CD8-positive, alpha-beta memory T cell (primary cell): Measurements from ENCODE around the gene TMEM254. TPM values are rescaled to one million over a fixed set of nuclear protein-coding genes. Genes with fewer than 3 reads are reported as not detected.
"Not testable (repeated sequence)": the region's sequence is repeated elsewhere in the genome, so short reads cannot be mapped to it uniquely, and the experiment has no call there.

ENCODE experiments used
- CTCF ChIA-PET: fragments of 350-600 bp; sonication (Branson Sonifier 250); formaldehyde crosslinking; loops from one replicate; lab custom pipeline; 2021; ENCODE audit warnings: antibody characterized with exemption; lab: Charles Lee
- POLR2A ChIA-PET: fragments of 350-600 bp; sonication (Branson Sonifier 250); formaldehyde crosslinking; loops from one replicate; lab custom pipeline; 2021; ENCODE audit warnings: antibody characterized with exemption; lab: Charles Lee
- DNase-seq, 5 donors: peaks; one replicate each; pipeline versions ENCODE4 v3.0.0 to v3.0.0-alpha.2; 2020 to 2022; ENCODE audit warnings: mixed read lengths in 1 of 5
- H3K27ac ChIP-seq: one replicate; pipeline ENCODE4 v1.7.0; 2013; ENCODE audit warnings: low read depth, mild to moderate bottlenecking, low read length, moderate library complexity
- H3K27me3 ChIP-seq: 2 replicates; pipeline ENCODE4 v1.7.0; 2013; ENCODE audit warnings: low read length, mild to moderate bottlenecking; ENCODE audit not compliant: insufficient read depth, poor library complexity, severe bottlenecking
- H3K36me3 ChIP-seq: 2 replicates; pipeline ENCODE4 v1.7.0; 2013; ENCODE audit warnings: mild to moderate bottlenecking, low read length, moderate library complexity; ENCODE audit not compliant: insufficient read depth
- H3K4me1 ChIP-seq: 2 replicates; pipeline ENCODE4 v1.7.0; 2013; ENCODE audit warnings: mild to moderate bottlenecking, low read length, moderate library complexity; ENCODE audit not compliant: insufficient read depth
- H3K4me3 ChIP-seq: 2 replicates; pipeline ENCODE4 v1.7.0; 2013; ENCODE audit warnings: mild to moderate bottlenecking, low read length
- H3K9me3 ChIP-seq: 2 replicates; pipeline ENCODE4 v1.7.0; 2013; ENCODE audit warnings: mild to moderate bottlenecking, low read length
- H3K27ac Mint-ChIP-seq, 8 donors: one replicate each; pipeline ENCODE4 v1.8.0; 2020 to 2021; ENCODE audit warnings: mixed read lengths in 8 of 8, mild to moderate bottlenecking in 6 of 8, inconsistent platforms in 3 of 8, moderate library complexity in 3 of 8
- H3K27me3 Mint-ChIP-seq, 2 donors: one replicate each; pipeline ENCODE4 v1.8.0; 2020 to 2021; ENCODE audit warnings: mixed read lengths in 2 of 2, mild to moderate bottlenecking in 1 of 2, moderate library complexity in 1 of 2
- H3K36me3 Mint-ChIP-seq, 3 donors: one replicate each; pipeline ENCODE4 v1.8.0; 2020 to 2021; ENCODE audit warnings: mixed read lengths in 3 of 3, inconsistent platforms in 1 of 3, mild to moderate bottlenecking in 1 of 3
- H3K4me1 Mint-ChIP-seq, 3 donors: one replicate each; pipeline ENCODE4 v1.8.0; 2020 to 2021; ENCODE audit warnings: mixed read lengths in 3 of 3, inconsistent platforms in 1 of 3, mild to moderate bottlenecking in 1 of 3
- H3K4me3 Mint-ChIP-seq, 7 donors: one replicate each; pipeline ENCODE4 v1.8.0; 2020 to 2021; ENCODE audit warnings: mixed read lengths in 7 of 7, mild to moderate bottlenecking in 6 of 7, moderate library complexity in 4 of 7, inconsistent platforms in 2 of 7
- H3K9me3 Mint-ChIP-seq, 5 donors: one replicate each; pipeline ENCODE4 v1.8.0; 2020 to 2022; ENCODE audit warnings: mixed read lengths in 5 of 5, mild to moderate bottlenecking in 3 of 5, moderate library complexity in 2 of 5, inconsistent platforms in 1 of 5
- polyA plus RNA-seq: library from polyadenylated mRNA; unstranded; fragments of 300-500 nt; fragmentation: Illumina TruSeq; gene quantifications from one replicate; pipeline ENCODE4 v1.2.3, GENCODE V29; 2021
- total RNA-seq, 2 experiments: library from RNA; stranded (reverse); gene quantifications; one replicate each; pipeline ENCODE4 v1.2.3, GENCODE V29; 2021

TMEM254 gene
- total and polyA plus RNA-seq, 3 experiments from 2014 or later: 10.1 to 30.8 (median 11.8) TPM

DNA sequence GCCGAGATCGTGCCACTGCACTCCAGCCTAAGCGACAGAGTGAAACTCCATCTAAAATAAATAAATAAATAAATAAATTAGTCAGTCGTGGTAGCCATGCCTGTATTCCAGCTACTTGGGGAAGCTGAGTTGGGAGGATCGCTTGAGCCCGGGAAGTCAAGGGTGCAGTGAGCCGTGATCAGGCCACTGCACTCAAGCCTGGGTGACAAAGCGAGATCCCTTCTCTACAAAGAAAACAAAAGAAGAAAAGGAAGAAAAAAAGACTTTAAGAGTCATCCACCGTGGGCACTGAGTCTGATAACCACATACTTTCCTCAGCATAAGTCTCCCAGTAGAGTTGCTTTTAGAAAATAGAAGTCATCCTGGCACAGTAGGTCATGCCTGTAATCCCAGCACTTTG, 2.6 kb downstream of the TMEM254 start:
- Histone ChIP-seq H3K27me3 (no peaks in the 10 kb centered on the region), H3K9me3 (no peaks in the 10 kb centered on the region), H3K4me1 (peaks cover 5% of the 10 kb centered on the region), H3K27ac (no peak overlapping the region), H3K36me3 (no peaks in the 10 kb centered on the region), H3K4me3 (no peak overlapping the region)
- ChIA-PET POLR2A (no interaction called here), CTCF (no interaction called here)
- Mint-ChIP-seq H3K9me3 (no peaks in the 10 kb centered on the region), H3K27me3 (no peaks in the 10 kb centered on the region), H3K4me1 (peaks cover 18 to 24% (median 20%) of the 10 kb centered on the region in 3 donors), H3K4me3 (no peak overlapping the region), H3K27ac (peak overlapping the region in 1 of 8 donors; percentile 53), H3K36me3 (peaks cover 0 to 35% (median 15%) of the 10 kb centered on the region in 3 donors)
- no peak for DNase-seq

DNA sequence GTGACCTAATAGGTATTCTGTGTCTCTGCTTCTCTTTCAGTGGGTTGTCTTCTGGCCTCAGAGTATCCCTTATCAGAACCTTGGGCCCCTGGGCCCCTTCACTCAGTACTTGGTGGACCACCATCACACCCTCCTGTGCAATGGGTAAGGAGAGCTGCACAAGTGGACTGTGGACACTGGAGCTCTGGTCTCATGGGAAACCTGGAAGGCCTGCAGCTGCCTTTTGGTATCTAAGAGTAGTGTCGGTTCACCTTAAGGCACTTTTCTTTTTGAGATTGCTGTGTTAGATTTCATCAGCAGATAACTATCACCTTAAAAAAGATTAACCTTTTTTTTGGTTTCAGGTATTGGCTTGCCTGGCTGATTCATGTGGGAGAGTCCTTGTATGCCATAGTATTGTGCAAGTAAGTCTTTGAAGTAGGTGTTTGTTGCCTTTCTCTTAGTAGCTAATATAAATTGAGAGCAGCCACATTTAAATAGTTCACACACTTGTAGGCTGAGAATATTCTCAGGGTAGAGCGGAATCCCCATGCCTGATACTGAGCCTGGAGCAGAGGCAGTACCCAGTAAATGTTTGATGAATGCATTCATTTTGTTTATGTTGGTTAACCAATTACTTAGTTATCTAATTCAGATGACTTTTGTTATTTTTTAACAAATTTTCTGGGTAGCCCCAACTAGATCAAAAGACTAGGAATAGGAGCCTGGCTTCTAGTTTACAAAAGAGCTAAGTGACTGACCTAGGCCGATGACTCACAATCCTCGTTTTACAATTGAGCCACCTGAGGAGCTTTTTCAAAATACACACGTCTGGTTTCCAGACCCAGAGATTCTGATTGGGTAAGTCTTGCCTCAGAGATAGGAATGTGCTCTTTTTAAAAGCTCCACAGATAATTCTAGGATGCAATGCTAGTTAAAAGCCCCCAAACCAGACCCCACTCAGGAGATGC, 3.6 kb downstream of the TMEM254 start:
- Histone ChIP-seq H3K36me3 (no peaks in the 10 kb centered on the region), H3K27ac (no peak overlapping the region), H3K4me1 (peaks cover 5% of the 10 kb centered on the region), H3K4me3 (no peak overlapping the region), H3K27me3 (no peaks in the 10 kb centered on the region), H3K9me3 (no peaks in the 10 kb centered on the region)
- ChIA-PET POLR2A (no interaction called here), CTCF (interaction anchor here (0.5 kb wide), 1 partner anchor 779 kb away, joined by 5 read pairs; no protein-coding TSS in a partner anchor)
- DNase-seq: no peak
- Mint-ChIP-seq H3K4me3 (no peak overlapping the region), H3K4me1 (peaks cover 18 to 24% (median 20%) of the 10 kb centered on the region in 3 donors), H3K27me3 (no peaks in the 10 kb centered on the region), H3K36me3 (peaks cover 0 to 39% (median 15%) of the 10 kb centered on the region in 3 donors), H3K9me3 (no peaks in the 10 kb centered on the region), H3K27ac (peak overlapping the region in 1 of 8 donors; percentile 47)

DNA sequence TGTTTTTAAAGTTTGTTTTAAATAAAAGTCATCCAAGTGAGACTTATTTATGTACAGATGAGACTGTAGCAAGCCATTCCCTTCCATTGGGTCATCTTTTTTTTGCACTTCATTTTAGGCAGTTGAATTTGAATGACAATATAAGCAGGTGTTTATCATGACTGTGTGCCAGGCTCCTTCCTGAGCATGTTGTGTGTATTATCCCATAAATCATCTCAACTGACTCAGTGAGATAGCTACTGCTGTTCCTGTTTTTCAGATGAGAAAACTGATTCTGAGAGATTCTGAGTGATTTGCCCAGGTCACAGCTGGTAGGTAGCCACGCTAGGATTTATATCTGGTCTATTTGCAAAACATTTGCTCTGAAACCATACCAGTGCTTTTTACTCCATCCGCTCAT, 11.7 kb downstream of the TMEM254 start:
- H3K27ac ChIP-seq: no peak overlapping the region
- Mint-ChIP-seq H3K27ac (no peak overlapping the region), H3K9me3 (no peaks in the 10 kb centered on the region), H3K4me1 (no peaks in the 10 kb centered on the region), H3K4me3 (no peak overlapping the region), H3K27me3 (no peaks in the 10 kb centered on the region), H3K36me3 (peaks cover 3 to 39% (median 14%) of the 10 kb centered on the region in 3 donors)
- H3K9me3 ChIP-seq: no peaks in the 10 kb centered on the region
- ChIA-PET POLR2A (no interaction called here), CTCF (interaction anchor here (1.1 kb wide), 1 partner anchor 12 kb away, joined by 3 read pairs; no protein-coding TSS in a partner anchor)
- DNase-seq: no peak
- no peak overlapping the region for H3K4me3 ChIP-seq
- H3K36me3 ChIP-seq: no peaks in the 10 kb centered on the region
- no peaks in the 10 kb centered on the region for H3K27me3 ChIP-seq
- no peaks in the 10 kb centered on the region for H3K4me1 ChIP-seq

DNA sequence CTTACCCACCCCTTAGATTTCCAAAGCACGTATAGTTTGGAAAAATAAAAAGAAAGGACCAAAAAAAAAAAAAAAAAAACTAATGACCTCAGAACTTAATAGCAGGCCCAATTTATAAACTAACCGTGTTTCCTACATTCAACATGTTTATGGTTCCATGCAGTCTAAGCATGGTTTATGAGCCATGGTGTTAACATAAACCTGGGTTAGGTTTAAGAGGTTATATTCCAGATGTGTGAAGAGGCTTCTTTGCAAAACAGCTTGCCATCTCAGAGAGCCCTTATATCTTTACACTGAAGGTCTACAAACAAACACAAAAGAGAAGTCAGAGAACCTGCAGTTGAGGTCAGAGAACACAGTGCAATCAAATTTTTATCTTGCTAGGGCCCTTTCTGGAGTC, 15.8 kb downstream of the TMEM254 start:
- no peak overlapping the region for H3K4me3 Mint-ChIP-seq
- POLR2A ChIA-PET: no interaction called here
- peak overlapping the region in 1 of 8 donors; percentile 13 for H3K27ac Mint-ChIP-seq
- H3K4me1 ChIP-seq: no peaks in the 10 kb centered on the region
- H3K27me3 Mint-ChIP-seq: peaks cover 4 to 10% of the 10 kb centered on the region in 2 donors
- H3K9me3 ChIP-seq: no peaks in the 10 kb centered on the region
- H3K4me1 Mint-ChIP-seq: no peaks in the 10 kb centered on the region
- DNase-seq: no peak
- peaks cover 0 to 2% (median 0%) of the 10 kb centered on the region in 5 donors for H3K9me3 Mint-ChIP-seq
- H3K27ac ChIP-seq: no peak overlapping the region
- H3K27me3 ChIP-seq: no peaks in the 10 kb centered on the region
- no peak overlapping the region for H3K4me3 ChIP-seq
- CTCF ChIA-PET: no interaction called here
- no peaks in the 10 kb centered on the region for H3K36me3 ChIP-seq
- peaks cover 7 to 20% (median 10%) of the 10 kb centered on the region in 3 donors for H3K36me3 Mint-ChIP-seq

DNA sequence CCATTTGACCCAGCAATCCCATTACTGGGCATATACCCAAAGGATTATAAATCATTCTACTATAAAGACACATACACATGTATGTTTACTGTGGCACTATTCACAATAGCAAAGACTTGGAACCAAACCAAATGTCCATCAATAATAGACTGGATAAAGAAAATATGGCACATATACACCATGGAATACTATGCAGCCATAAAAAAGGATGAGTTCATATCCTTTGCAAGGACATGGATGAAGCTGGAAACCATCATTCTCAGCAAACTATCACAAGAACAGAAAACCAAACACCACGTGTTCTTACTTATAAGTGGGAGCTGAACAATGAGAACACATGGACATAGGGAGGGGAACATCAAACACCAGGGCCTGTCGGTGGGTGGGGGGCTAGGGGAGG, 19.8 kb downstream of the TMEM254 start:
- H3K4me3 Mint-ChIP-seq, H3K27ac Mint-ChIP-seq, DNase-seq, H3K9me3 Mint-ChIP-seq, H3K27ac ChIP-seq, H3K4me1 Mint-ChIP-seq, CTCF ChIA-PET, POLR2A ChIA-PET, H3K4me3 ChIP-seq, H3K4me1 ChIP-seq, H3K36me3 Mint-ChIP-seq, H3K36me3 ChIP-seq, H3K9me3 ChIP-seq, H3K27me3 ChIP-seq: not testable (repeated sequence)
- peaks cover 5 to 10% of the 10 kb centered on the region in 2 donors for H3K27me3 Mint-ChIP-seq

DNA sequence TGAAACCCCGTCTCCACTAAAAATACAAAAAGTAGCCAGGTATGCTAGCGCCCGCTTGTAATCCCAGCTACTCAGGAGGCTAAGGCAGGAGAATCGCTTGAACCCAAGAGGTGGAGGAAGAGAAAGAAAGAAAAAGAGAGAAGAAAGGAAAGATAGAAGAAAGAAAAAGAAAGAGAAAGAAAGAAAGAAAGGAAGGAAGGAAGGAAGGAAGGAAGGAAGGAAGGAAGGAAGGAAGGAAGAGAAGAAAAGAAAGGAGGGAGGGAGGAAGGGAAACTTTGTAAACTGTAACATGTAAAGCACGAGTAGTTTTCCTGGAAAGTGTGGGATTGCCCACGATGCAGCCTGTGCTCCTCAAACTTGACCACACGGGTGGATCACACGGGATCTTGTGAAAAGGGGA, 20.8 kb downstream of the TMEM254 start:
- H3K27ac Mint-ChIP-seq, H3K4me3 Mint-ChIP-seq, H3K4me3 ChIP-seq, H3K36me3 Mint-ChIP-seq, H3K9me3 Mint-ChIP-seq, H3K27ac ChIP-seq, POLR2A ChIA-PET, H3K27me3 ChIP-seq, DNase-seq, CTCF ChIA-PET, H3K4me1 ChIP-seq, H3K36me3 ChIP-seq, H3K9me3 ChIP-seq: not testable (repeated sequence)
- H3K27me3 Mint-ChIP-seq: peaks cover 5 to 10% of the 10 kb centered on the region in 2 donors
- peaks cover 0 to 14% (median 11%) of the 10 kb centered on the region in 3 donors for H3K4me1 Mint-ChIP-seq

DNA sequence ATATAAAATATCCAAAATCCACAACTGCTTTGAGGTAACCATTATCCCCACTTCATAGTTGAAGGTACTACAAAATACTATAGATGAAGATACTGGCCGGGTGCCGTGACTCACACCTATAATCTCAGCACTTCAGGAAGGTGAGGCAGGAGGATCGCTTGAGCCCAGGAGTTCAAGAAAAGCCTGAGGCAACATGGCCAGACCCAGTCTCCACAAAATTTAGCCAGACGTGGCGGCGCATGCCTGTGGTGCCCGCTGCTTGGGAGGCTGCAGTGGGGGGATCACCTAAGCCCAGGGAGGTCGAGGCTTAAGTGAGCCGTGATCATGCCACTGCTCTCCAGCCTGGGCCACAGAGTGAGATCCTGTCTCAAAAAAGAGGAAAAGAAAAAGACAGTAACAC, 21.7 kb downstream of the TMEM254 start:
- H3K4me3 Mint-ChIP-seq: no peak overlapping the region
- H3K27me3 ChIP-seq: no peaks in the 10 kb centered on the region
- ChIA-PET POLR2A (no interaction called here), CTCF (no interaction called here)
- no peaks in the 10 kb centered on the region for H3K36me3 ChIP-seq
- H3K27me3 Mint-ChIP-seq: peaks cover 5 to 10% of the 10 kb centered on the region in 2 donors
- H3K4me3 ChIP-seq: no peak overlapping the region
- H3K9me3 Mint-ChIP-seq: peaks cover 0 to 2% (median 0%) of the 10 kb centered on the region in 5 donors
- peaks cover 1 to 20% (median 19%) of the 10 kb centered on the region in 3 donors for H3K4me1 Mint-ChIP-seq
- no peak overlapping the region for H3K27ac ChIP-seq
- no peaks in the 10 kb centered on the region for H3K4me1 ChIP-seq
- peaks cover 0 to 10% (median 0%) of the 10 kb centered on the region in 3 donors for H3K36me3 Mint-ChIP-seq
- no peak overlapping the region for H3K27ac Mint-ChIP-seq
- H3K9me3 ChIP-seq: no peaks in the 10 kb centered on the region
- DNase-seq: no peak
